Prostate gland (tissue), 2 donors: ENCODE results near the gene ACYP1. TPM values are rescaled to one million over a fixed set of nuclear protein-coding genes. Genes with fewer than 3 reads are reported as not detected.

Experiments used
- DNase-seq: peaks from one replicate; pipeline ENCODE4 v3.0.0-alpha.2; 2019; ENCODE audit warnings: low spot score
- H3K27ac ChIP-seq, 2 donors: fragments of 200-600 bp; sonication (generic); 2 replicates each; pipeline ENCODE4 v1.5.1; 2017 to 2019
- H3K27me3 ChIP-seq: fragments of 200-600 bp; sonication (generic); replicated peaks from 2 replicates; pipeline ENCODE4 v1.5.1; 2019; ENCODE audit not compliant: insufficient read depth
- H3K36me3 ChIP-seq, 2 donors: fragments of 200-600 bp; sonication (generic); 1 replicate in 1 of 2; 2 replicates in 1 of 2; pipeline versions ENCODE4 v1.5.1 to v1.8.1; 2017 to 2019
- H3K4me1 ChIP-seq: fragments of 200-600 bp; sonication (generic); replicated peaks from 2 replicates; pipeline ENCODE4 v1.5.1; 2019
- H3K4me3 ChIP-seq, 2 donors: fragments of 200-600 bp; sonication (generic); 2 replicates each; pipeline ENCODE4 v1.5.1; 2017 to 2019
- H3K9me3 ChIP-seq: fragments of 200-600 bp; sonication (generic); 2 replicates; pipeline ENCODE4 v1.5.1; 2017
- CTCF ChIP-seq, 4 experiments: fragments of 200-600 bp in 2 of 4; fragments of 450-650 bp in 2 of 4; sonication (generic) in 2 of 4; IDR thresholded peaks; 1 replicate in 3 of 4; 2 replicates in 1 of 4; pipeline ENCODE4 v1.5.1; 2016 to 2019; ENCODE audit warnings: antibody characterized with exemption in 4 of 4, mild to moderate bottlenecking in 2 of 4, moderate library complexity in 2 of 4
- POLR2A ChIP-seq: fragments of 450-650 bp; IDR thresholded peaks from one replicate; pipeline ENCODE4 v1.6.1; 2016; ENCODE audit warnings: antibody characterized with exemption, mild to moderate bottlenecking
- POLR2AphosphoS5 ChIP-seq: sonication (generic); formaldehyde crosslinking; IDR thresholded peaks from one replicate; pipeline ENCODE4 v1.6.1; 2017; ENCODE audit warnings: antibody characterized with exemption
- WGBS: methylation state at CpG from one replicate; pipeline ENCODE4 v1.1.5; 2018; 5-methylcytosine and 5-hydroxymethylcytosine counted together
- intact Hi-C: fragments of 100-400 bp; cut with DNase I; formaldehyde crosslinking; loops from one replicate; pipeline ENCODE4 v1.14.2; 2022
- total RNA-seq, 2 donors: library from RNA; depleted of rRNA; stranded (reverse); fragments of >200 nt; gene quantifications; one replicate each; pipeline ENCODE4 v1.1.0, GENCODE V29; 2016

Gene ACYP1
- total RNA-seq, 2 donors from 2014 or later: 11.2 to 14.3 TPM

GRCh38 chr14:75044752-75045151, 19.1 kb downstream of the ACYP1 start:
- no peak for TF ChIP-seq POLR2AphosphoS5
- no peak for TF ChIP-seq CTCF (IDR thresholded peaks at IDR 0.05)
- TF ChIP-seq POLR2A: no peak
- Histone ChIP-seq H3K27ac (no peak overlapping the region), H3K36me3 (no peaks in the 10 kb centered on the region), H3K4me1 (peaks cover 3% of the 10 kb centered on the region), H3K27me3 (no peaks in the 10 kb centered on the region), H3K9me3 (no peaks in the 10 kb centered on the region), H3K4me3 (no peak overlapping the region)
- 55% methylated on average over 8 of the region's 8 CpGs for WGBS
- no peak for DNase-seq
- intact Hi-C loops: no loop called here

GRCh38 chr14:75044322-75044721, 19.5 kb downstream of the ACYP1 start:
- Histone ChIP-seq H3K27ac (no peak overlapping the region), H3K4me1 (peaks cover 3% of the 10 kb centered on the region), H3K36me3 (no peaks in the 10 kb centered on the region), H3K4me3 (no peak overlapping the region), H3K9me3 (no peaks in the 10 kb centered on the region), H3K27me3 (no peaks in the 10 kb centered on the region)
- DNase-seq: no peak
- intact Hi-C loops: no loop called here
- no peak for TF ChIP-seq POLR2AphosphoS5
- no peak for TF ChIP-seq POLR2A
- TF ChIP-seq CTCF (IDR thresholded peaks at IDR 0.05): no peak
- 29% methylated on average over 2 of the region's 2 CpGs for WGBS

- 49% methylated on average over 6 of the region's 6 CpGs for WGBS
- DNase-seq: no peak
- H3K27me3 ChIP-seq: no peaks in the 10 kb centered on the region
- no peaks in the 10 kb centered on the region for H3K36me3 ChIP-seq
- intact Hi-C loops: no loop called here
- H3K27ac ChIP-seq: no peak overlapping the region
- TF ChIP-seq CTCF (IDR thresholded peaks at IDR 0.05) (no peak), POLR2A (no peak), POLR2AphosphoS5 (no peak)
- H3K4me1 ChIP-seq: no peaks in the 10 kb centered on the region
- H3K4me3 ChIP-seq: no peak overlapping the region
- no peaks in the 10 kb centered on the region for H3K9me3 ChIP-seq
Measured at GRCh38 chr14:75042035-75042434, 21.8 kb downstream of the ACYP1 start.

- H3K9me3 ChIP-seq: no peaks in the 10 kb centered on the region
- H3K36me3 ChIP-seq: no peaks in the 10 kb centered on the region
- no peak overlapping the region for H3K27ac ChIP-seq
- TF ChIP-seq POLR2AphosphoS5 (no peak), CTCF (IDR thresholded peaks at IDR 0.05) (no peak), POLR2A (no peak)
- H3K27me3 ChIP-seq: no peaks in the 10 kb centered on the region
- no peak overlapping the region for H3K4me3 ChIP-seq
- intact Hi-C loops: no loop called here
- 85% methylated on average over 4 of the region's 4 CpGs for WGBS
- no peak for DNase-seq
- H3K4me1 ChIP-seq: no peaks in the 10 kb centered on the region
Measured at GRCh38 chr14:75041613-75042012, 22.2 kb downstream of the ACYP1 start.

- Histone ChIP-seq H3K27me3 (no peaks in the 10 kb centered on the region), H3K27ac (no peak overlapping the region), H3K4me1 (no peaks in the 10 kb centered on the region), H3K36me3 (no peaks in the 10 kb centered on the region), H3K4me3 (no peak overlapping the region), H3K9me3 (no peaks in the 10 kb centered on the region)
- intact Hi-C loops: no loop called here
- WGBS: 97% methylated on average over 2 of the region's 2 CpGs
- no peak for TF ChIP-seq POLR2A
- TF ChIP-seq CTCF (IDR thresholded peaks at IDR 0.05): no peak
- no peak for TF ChIP-seq POLR2AphosphoS5
- DNase-seq: no peak
Measured at GRCh38 chr14:75040959-75041358, 22.9 kb downstream of the ACYP1 start.
